Iris pigment epithelial cell (primary cell): ENCODE data around the gene ZNRF3.
"Not testable (repeated sequence)": the region's sequence is repeated elsewhere in the genome, so short reads cannot be mapped to it uniquely, and the experiment has no call there.

ENCODE experiments used
- DNase-seq: peaks from one replicate; pipeline ENCODE4 v3.0.0-alpha.2; 2011; ENCODE audit warnings: low read depth

ZNRF3 gene

DNA sequence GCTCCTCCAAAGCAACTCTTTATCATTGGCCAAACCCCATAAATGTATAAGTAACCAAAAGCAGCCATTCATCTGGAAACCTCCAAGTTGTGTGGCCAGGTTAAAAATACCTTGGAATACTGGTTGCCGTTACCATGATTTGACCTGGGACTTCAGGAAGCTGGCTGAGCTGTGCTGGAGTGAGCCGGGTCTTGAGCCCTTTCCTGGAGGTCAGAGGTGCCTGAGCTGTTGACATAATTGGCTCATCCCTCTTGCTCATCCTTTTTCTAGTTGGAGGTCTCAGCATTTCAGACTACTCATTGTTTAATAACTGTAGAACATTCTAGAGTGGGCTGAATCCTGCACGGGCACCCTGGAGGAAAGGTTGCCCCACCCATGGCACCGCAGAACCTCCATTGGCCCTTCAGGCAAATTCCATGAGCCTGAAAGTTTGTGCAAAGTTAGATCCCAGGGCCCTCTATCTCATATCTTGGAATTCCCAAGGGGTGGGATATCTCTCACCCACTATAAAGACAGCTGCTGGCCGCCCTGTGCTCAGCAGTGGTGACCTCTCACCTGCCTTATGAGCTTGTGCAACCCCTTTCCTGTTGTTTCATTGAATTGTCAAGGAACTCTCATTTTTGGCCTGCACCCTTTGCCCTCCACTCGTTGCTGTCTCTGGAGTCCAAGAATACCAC, 101.2 kb downstream of the ZNRF3 start:
- no peak for DNase-seq

DNA sequence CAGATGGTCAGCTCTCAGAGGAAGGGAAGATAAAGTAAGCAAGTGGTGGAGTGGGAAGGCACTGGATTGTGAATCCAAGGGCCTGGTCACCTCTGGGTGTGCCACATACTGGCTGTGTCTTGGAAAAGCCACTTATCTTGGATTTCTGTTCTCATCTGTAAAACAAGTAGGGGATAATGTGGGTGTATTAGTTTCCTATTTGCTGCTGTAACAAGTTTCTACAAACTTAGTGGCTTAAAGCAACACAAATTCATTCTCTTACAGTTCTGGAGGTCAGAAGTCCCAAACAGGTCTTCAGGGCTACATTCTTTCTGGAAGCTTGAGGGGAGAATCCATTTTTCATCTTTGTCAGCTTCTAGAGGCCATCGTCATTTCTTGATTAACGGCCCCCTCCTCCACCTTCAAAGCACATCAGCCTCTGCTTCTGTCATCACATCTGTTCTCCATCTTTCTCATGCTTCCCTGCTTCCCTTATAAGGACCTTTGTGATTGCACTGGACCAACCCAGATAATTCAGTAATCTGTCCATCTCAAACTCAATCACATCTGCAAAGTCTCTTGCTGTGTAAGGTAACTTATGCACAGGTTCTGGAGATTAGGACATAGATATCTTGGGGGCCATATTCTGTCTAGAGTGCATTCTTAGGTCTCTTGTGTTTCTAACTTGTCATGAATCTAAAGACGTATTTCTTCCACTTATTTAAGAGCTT, 102.4 kb downstream of the ZNRF3 start:
- no peak for DNase-seq

DNA sequence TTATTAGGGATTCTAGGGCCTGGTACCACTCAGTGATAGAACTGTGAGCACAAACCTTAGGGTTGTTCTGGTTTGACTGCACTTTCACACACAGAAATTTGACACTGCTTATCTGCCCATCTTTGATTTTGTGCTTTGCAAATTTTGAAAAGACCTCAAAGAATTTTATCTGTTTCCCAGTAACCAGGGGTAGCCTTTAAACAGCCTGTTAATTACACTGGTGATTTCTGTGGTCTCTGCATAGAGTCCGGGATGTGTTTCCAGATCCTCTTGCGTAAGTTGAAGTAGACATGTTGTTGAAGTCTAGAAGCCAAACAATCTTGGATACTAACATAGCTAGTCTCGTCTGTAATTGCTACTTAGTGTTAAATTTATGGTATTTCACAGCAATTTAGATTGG, 103.0 kb downstream of the ZNRF3 start:
- peak; percentile 84 for DNase-seq

DNA sequence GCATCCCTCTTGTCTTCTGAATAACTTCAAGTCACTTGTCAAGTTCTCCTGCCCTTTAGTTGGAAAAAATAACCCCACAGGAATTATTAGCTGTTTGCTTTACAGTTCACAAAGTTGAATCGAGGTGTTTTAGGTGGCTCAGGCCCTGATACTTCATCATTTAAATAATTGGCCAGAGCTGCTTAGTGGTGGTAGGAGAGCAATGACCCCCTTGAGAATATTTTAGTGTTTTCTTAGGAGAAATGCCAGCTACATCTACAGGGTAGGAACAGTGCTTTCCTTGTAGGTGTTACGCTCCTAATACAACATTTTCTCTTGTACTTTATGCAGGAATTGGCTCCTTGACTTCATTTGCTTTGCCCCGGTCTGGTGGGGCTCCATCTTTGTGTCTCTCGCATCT, 105.1 kb downstream of the ZNRF3 start:
- DNase-seq = no peak

DNA sequence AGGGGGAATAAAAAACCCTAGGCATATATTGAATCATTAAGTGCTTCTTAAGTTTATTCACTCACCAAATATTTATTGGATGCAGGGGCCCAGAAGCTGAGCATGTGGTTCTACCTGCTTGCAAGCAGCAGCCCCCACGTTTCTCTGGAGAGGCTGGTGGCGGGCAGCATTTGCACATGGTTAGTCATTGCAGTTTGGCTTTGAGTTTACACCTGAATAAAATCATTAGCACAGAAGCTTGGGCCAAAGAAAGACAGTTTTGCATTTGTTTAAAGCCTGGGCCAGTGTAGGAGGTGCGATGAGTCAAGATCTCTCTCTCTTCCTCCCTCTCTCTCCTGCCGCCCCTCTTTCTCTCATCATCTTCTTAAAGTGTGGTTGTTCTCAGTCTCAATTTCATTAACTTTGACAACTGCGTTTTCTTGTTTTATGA, 105.7 kb downstream of the ZNRF3 start:
- DNase-seq = peak; percentile 10

DNA sequence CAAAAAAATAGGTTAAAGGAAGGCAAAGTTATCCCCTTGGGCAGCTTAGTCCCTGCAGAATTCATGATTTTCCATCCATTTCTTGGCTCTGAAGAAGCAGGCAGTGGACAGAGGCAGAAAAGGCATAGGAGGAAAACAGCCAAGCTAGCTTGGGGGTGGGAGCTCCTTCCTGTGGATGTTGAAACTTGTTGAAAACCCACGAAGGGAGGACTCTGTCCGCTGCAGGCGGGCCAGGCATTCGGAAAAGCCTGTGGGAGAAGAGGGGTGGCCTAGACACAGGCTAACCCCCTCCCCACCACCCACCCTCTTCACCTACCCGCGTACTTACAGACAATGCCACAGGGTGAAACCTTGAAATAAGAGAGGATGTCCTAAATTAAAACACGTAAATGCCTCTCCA, 106.1 kb downstream of the ZNRF3 start:
- peak; percentile 27 for DNase-seq

DNA sequence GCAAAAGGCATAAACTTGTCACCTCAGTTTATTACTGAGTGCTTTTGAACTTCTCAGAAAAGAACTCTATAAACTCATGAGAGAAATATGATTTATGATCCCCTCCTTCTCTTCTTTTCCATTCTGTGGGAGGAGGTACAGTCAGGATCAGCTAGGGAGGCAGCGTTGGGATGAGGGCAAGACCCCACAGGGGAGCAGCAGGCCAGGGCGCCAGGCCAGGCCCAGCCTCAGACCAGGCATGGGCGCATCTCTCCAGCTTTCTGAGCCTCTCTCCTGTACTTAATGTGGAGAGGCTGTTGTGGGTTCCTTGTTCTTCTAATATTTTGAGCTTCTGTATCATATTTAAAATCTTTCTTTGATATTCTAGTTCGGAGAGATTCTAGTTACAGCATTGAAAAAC, 106.5 kb downstream of the ZNRF3 start:
- no peak for DNase-seq

DNA sequence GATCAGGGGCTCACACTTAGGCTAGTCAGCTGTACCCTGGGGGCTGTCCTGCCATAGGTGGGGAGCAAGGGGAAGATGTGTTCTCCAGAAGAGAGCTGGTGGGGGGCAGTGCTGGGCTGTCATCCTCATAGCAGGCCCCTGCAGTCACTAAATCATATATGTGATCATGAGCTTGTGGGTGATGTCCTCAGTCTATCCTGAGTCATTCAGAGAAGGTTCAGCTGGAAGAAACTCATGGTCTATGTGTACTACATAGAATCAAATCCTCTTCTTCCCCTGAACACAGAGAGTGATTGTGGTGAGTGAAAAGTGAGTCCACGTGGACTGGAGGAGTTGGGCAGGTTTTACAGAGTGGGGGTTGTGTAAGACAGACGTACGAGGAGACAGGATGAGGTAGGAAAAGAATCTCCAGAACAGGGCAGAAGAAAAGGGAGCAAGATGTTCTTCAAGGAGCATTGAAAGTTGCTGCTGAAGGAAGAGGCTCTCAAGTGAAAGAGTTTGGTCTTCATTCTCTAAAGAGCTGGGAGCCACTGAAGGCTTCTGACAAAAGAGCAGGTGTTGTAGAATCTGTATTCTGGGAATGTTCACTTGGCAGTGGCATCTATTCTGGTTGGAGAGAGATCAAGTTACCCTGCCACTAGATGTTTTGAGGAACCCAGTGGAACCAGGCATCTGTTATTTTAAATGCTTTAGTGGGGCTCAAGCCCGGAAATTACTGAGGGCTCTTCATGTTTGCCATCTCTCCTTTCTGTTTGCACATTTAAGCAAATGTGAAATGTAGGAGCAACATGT, 109.4 kb downstream of the ZNRF3 start:
- DNase-seq = no peak

DNA sequence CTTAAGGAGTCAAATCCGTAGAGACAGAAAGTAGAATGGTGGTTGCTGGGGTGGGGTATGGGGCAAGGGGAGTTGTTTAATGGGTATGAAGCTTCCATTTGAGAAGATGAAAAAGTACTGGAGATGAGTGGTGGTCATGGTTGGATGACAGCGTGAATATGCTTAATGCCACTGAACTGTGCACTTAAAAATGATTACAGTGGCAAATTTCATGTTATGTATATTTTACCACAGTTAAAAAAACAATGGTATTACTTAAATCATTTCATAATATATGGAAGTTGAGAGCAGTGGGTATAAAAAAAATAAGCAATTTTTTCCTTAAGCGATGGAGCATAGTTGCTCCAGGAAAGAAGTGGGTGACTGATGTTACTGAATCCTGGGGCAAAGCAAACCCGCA, 111.2 kb downstream of the ZNRF3 start:
- no peak for DNase-seq

DNA sequence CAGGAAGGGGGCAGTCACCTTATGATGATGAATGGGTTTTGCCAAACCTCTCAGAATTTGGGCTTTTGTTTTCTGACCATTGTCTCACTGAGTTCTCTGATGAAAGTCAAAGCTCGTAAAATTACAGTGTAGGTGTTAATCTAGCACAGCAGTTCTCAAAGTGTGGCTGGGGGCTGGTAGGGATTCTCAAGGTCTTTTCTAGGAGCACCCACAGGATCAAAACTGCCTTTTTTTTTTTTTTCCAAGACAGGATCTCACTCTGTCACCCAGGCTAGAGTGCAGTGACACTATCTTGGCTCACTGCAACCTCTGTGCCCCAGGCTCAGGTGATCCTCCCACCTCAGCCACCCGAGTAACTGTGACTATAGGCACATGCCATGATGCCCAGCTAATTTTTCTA, 112.2 kb downstream of the ZNRF3 start:
- no peak for DNase-seq

DNA sequence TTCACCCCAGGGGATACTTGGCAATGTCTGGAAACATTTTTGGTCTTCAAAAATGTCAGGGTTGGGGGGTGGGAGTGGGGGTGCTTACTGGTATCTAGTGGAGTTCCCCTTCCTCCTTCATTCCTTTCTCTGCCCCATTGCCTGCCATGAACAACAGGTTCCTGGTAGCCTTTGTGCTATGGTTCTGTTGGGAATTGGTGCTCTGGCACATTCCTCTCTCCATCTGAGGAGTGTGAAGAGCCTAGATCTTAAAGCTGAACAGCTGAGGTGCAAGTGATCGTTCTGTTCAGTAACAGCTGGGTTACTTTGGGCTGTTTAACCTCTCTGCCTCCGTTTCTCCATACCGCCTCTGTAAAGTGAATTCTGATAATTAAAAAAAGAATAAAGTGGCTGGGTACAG, 114.0 kb downstream of the ZNRF3 start:
- no peak for DNase-seq

DNA sequence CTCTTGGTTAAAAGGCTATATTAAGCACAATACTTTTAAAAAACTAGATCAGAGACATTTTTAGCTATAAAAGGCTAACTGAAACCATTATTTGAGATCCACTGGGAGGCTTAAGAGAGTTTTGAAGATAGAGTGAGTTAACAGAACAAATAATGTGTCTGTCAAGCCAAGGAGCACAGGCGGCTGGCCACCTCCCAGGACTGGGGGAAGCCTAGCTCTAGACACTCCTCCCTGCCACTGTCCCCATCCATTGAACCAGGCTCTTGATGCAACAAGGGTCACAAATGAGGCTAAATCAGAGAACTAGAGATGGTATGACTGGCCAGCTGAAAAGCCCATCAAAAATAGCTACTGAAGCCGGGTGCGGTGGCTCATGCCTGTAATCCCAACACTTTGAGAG, 115.3 kb downstream of the ZNRF3 start:
- DNase-seq = no peak

DNA sequence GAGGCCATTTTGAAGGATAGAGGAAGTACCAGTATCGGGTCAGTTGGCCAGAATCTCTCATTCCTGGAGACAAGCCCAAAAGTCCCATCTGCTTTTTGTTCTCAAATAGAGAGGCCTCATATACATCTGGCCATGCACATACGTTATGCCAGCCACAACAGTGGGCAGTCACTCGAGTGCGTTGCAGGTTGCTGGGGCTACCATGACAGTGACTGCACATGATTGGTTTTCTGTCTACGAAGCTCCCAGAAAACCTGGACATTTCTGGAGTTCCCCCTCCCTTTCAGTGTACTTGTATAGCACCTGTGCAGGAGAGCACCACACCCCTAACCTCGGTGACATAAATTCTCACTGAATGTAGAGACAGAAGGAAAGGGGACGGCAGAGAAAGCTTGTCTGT, 116.1 kb downstream of the ZNRF3 start:
- DNase-seq = no peak

DNA sequence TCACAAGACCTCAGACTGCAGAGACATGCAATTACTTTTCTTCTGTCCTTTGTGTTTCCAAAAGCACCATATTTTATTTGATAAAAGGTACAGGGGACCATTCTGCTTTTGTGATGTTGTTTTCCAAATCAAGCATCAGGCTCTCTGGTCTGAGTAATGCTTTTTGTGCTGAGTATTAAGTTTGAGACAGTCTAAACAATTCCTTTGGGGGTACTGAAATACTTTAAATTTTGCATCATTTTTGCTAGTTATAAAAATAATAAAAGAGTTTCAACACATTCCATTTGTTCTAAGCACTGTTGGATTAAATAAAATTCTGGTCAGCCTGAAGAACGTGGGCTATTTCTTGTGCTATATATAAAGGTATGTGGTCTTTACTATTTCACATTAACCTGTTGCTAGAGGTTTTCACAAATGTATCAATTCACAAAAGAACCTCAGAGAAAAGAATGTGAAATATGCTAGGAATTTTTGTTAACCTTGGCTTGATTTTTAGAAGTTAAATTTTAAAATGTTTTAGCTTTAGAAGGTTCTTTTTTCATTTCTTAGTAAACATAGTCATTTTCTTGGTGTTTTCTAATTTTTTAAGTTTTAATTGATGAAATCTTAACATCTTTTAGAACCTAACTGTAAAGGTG, 116.7 kb downstream of the ZNRF3 start:
- DNase-seq = peak; percentile 15

DNA sequence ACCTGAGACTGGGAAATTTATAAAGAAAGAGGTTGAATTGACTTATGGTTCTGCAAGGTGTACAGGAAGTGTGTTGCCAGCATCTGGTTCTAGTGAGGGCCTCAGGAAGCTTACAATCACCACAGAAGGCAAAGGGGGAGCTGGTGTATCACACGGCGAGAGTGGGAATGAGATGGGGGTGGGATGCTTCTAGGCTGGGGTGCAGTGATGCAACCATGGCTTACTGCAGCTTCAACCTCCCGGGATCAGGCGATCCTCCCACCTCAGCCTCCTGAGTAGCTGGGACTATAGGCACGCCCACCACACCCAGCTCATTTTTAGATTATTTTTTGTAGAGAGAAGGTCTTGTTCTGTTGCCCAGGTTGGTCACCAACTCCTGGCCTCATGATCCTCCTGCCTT, 117.3 kb downstream of the ZNRF3 start:
- no peak for DNase-seq

DNA sequence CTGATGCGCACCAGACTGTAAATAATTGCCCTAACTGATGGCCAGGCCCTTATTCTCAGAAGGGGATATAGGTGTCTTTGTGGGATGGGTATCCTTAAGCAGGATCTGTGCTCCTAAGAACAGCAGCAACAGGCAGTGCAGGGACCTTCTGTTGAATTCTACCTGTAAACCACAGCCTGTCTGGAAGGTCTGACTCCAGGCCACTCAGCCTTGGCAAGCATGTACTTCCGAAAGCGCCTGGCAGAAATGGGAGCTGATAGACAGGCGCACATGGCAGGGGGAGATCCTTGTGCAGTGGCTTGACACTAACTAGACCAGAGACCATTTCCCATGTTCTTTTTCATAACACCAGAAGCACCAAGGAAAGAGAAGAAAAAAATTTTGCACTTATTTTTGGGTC, 119.2 kb downstream of the ZNRF3 start:
- DNase-seq = no peak

DNA sequence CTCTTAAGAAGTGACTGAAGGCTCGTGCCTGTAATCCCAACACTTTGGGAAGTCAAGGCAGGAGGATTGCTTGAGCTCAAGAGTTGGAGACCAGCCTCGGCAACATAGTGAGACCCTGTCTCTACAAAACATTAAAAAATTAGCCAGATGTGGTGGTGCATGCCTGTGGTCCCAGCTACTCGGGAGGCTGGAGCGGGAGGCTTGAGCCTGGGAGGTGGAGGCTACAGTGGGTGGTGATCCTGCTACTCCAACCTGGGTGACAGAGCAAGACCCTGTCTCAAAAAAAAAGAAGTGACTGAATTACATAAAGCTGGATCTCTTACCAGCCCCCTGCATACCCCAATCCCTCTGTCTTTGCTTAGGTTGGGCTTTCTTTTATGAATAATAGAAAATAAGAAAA, 120.2 kb downstream of the ZNRF3 start:
- DNase-seq = no peak

DNA sequence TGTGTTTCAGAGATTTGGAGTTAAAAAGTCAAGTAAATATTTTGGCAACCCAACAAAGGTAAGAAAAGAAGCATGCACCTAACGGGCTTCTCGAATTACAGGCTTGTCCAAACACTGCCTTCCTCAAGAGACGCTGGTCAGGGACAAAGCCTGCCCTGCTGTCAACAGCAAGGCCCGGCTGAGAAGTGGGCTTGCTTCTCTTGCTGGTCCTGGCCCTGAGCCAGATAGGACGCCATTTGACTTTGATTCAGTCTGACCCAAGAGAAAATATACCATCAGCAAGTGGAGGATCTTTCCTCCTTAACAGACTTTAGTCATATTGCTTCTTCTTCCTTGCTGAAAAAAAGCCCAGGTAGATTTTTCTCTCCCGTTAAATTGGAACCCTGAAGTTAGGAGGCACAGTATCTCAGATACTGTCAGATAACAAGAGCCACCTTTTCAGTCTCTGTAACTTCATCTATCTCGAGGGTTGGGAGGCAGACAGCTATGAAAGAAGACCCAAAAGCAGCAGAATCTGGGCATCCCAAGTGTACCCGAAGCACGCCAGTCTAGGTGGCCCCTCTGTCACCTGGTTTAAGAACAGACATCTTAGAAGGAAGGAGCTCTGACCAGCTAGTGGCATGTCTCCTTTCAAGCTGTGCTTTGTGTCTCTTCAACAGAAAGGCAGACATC, 120.7 kb downstream of the ZNRF3 start:
- no peak for DNase-seq

DNA sequence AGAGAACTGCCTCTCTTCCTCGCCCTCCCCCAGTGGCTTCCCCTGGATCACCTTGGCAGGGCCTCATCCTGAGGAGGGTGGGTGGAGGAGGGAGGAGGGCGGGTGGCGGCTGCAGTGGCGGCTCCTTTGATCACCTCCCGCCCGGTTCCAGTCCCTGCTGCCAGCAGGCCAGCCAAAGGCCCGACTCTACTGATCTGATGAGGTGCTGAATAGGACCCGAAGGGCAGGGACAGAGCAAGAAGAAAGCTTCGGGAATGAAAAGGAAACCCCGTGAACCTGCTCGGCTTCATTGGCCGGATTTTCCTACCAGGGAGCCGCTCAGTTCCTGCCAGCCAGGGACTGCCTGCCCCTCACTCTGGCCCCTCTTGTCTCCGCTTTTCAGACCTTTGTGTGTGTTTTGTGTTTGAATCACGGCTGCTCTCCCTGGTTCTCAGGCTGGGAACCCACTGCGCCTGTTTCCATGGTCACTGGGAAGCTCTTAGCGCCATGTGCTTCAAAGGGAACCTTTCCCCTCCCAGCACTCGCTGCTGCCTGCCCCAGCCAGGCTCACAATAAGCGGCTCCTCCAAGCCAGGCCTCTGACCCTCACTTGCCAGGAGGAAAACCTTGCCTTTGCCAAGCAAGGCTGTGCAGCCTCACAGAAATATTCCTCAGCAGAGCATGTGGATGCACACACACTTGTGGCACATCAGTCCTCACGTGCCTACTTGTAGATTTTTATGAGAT, 121.4 kb downstream of the ZNRF3 start:
- peak; percentile 20 for DNase-seq

DNA sequence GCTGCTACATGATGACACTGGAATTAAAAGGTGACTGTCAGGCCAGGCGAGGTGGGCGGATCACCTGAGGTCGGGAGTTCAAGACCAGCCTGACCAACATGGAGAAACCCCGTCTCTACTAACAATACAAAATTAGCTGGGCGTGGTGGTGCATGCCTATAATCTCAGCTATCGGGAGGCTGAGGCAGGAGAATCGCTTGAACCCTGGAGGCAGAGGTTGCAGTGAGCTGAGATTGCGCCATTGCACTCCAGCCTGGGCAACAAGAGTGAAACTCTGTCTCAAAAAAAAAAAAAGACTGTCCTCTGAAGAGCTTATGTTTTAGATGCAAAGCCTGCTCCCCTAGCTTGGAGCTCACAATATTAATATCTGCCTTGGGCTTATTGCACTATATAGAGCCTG, 122.4 kb downstream of the ZNRF3 start:
- not testable (repeated sequence) for DNase-seq

DNA sequence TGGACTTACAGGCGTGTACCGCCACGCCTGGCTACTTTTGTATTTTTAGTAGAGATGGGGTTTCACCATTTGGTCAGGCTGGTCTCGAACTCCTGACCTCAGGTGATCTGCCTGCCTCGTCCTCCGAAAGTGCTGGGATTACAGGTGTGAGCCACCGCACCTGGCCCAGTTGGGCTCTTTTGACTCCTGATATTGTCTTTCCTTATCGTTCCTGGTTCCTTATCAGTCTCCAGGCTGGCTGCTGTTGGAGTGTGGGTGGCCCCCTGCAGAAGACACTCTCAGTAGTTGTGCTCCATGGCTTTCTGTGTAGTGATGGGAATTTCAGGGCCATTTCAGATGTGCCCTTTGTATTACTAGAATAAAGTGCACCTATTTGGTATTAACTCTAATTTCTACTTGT, 123.0 kb downstream of the ZNRF3 start:
- no peak for DNase-seq
